Measurements from ENCODE around the gene SOX6.

- TF ChIP-seq CTCF (IDR thresholded peaks at IDR 0.05) = no peak
- no peak for TF ChIP-seq EP300 (IDR thresholded peaks at IDR 0.05)
- no peak for TF ChIP-seq POLR2A (IDR thresholded peaks at IDR 0.05)
Measured at GRCh38 chr11:15947681-15948648, 408.4 kb downstream of the SOX6 start.
